HG02623 (cell line): ENCODE data around the gene GALNT5.
"Not testable (repeated sequence)": the region's sequence is repeated elsewhere in the genome, so short reads cannot be mapped to it uniquely, and the experiment has no call there.

Experiments
- ATAC-seq: cut with Tn5 transposase; IDR thresholded peaks from one replicate; pipeline ENCODE4 v1.9.1; 2021; ENCODE audit warnings: moderate library complexity; ENCODE audit not compliant: unreplicated experiment

Gene GALNT5

GRCh38 chr2:157257312-157258252, at the start of gene GALNT5:
Gene GALNT5 (plus strand): TSS chr2:157257705. CDS start chr2:157258083, 378 bp downstream.
- ATAC-seq, result no peak

- ATAC-seq, result no peak
Observed at GRCh38 chr2:157216286-157216965, 41.1 kb upstream of the GALNT5 start.

- ATAC-seq, result no peak
Observed at GRCh38 chr2:157217409-157217808, 40.1 kb upstream of the GALNT5 start.

GRCh38 chr2:157218911-157219310, 38.6 kb upstream of the GALNT5 start:
- no peak for ATAC-seq

GRCh38 chr2:157220502-157220901, 37.0 kb upstream of the GALNT5 start:
- ATAC-seq, result no peak

GRCh38 chr2:157221394-157221988, 36.0 kb upstream of the GALNT5 start:
- ATAC-seq, result no peak

GRCh38 chr2:157223624-157224205, 33.8 kb upstream of the GALNT5 start:
- ATAC-seq, result no peak

GRCh38 chr2:157224448-157224847, 33.1 kb upstream of the GALNT5 start:
- not testable (repeated sequence) for ATAC-seq

GRCh38 chr2:157227592-157227991, 29.9 kb upstream of the GALNT5 start:
- ATAC-seq, result no peak

- ATAC-seq, result no peak
Observed at GRCh38 chr2:157228946-157229345, 28.6 kb upstream of the GALNT5 start.

GRCh38 chr2:157229572-157229971, 27.9 kb upstream of the GALNT5 start:
- no peak for ATAC-seq

GRCh38 chr2:157231476-157231875, 26.0 kb upstream of the GALNT5 start:
- no peak for ATAC-seq

- ATAC-seq, result no peak
Observed at GRCh38 chr2:157233506-157233905, 24.0 kb upstream of the GALNT5 start.

GRCh38 chr2:157236404-157236803, 21.1 kb upstream of the GALNT5 start:
- ATAC-seq, result no peak

- ATAC-seq, result no peak
Observed at GRCh38 chr2:157238296-157238695, 19.2 kb upstream of the GALNT5 start.

GRCh38 chr2:157244691-157245090, 12.8 kb upstream of the GALNT5 start:
- ATAC-seq, result no peak

GRCh38 chr2:157245144-157245840, 12.2 kb upstream of the GALNT5 start:
- no peak for ATAC-seq

- ATAC-seq, result peak; percentile 92
Observed at GRCh38 chr2:157245846-157246764, 11.4 kb upstream of the GALNT5 start.

- no peak for ATAC-seq
Observed at GRCh38 chr2:157246765-157247407, 10.6 kb upstream of the GALNT5 start.
